IMR-90 (cell line): ENCODE results near the gene RCC1. TPM values are rescaled to one million over a fixed set of nuclear protein-coding genes. Genes with fewer than 3 reads are reported as not detected.

Source experiments
- ATAC-seq: fragments of 200-7000 bp; cut with Tn5 transposase; 2 replicates; pipeline ENCODE4 v1.9.1; 2020; ENCODE audit warnings: low read depth, mild to moderate bottlenecking, moderate library complexity
- BruUV-seq: library from RNA; stranded (reverse); fragments of 400-500 nt; replicated peaks from 2 replicates; lab custom pipeline; 2021; lab: Mats Ljungman, UMichigan
- CTCF ChIA-PET: fragments of 300-600 bp; formaldehyde crosslinking; extraction: SDS; loops from one replicate; lab custom pipeline; 2021; ENCODE audit warnings: antibody characterized with exemption; lab: Yijun Ruan, JAX
- POLR2A ChIA-PET: fragments of 300-600 bp; sonication (Branson Sonifier 250); formaldehyde crosslinking; loops from one replicate; lab custom pipeline; 2022; ENCODE audit warnings: antibody characterized with exemption; ENCODE audit not compliant: unreplicated experiment; lab: Charles Lee
- DNase-seq: peaks from one replicate; pipeline ENCODE4 v3.0.0; 2013
- H2AFZ ChIP-seq: replicated peaks from 2 replicates; pipeline ENCODE3; 2013; ENCODE audit warnings: low read length, mild to moderate bottlenecking; ENCODE audit not compliant: poor library complexity
- H2AK5ac ChIP-seq: 2 replicates; pipeline ENCODE4 v1.6.1; 2013; ENCODE audit warnings: low read depth, low read length, inconsistent platforms
- H2AK9ac ChIP-seq: replicated peaks from 2 replicates; pipeline ENCODE3; 2013; ENCODE audit warnings: mild to moderate bottlenecking, low read depth, low read length, moderate library complexity; ENCODE audit not compliant: poor library complexity
- H2BK120ac ChIP-seq: 2 replicates; pipeline ENCODE4 v1.6.1; 2013; ENCODE audit warnings: low read depth, low read length, inconsistent platforms
- H2BK15ac ChIP-seq: 3 replicates; pipeline ENCODE4 v1.6.1; 2013; ENCODE audit warnings: low read depth, low read length, inconsistent platforms
- H2BK20ac ChIP-seq: 2 replicates; pipeline ENCODE4 v1.6.1; 2013; ENCODE audit warnings: low read depth, mild to moderate bottlenecking, inconsistent platforms, low read length, moderate library complexity
- H2BK5ac ChIP-seq: 2 replicates; pipeline ENCODE4 v1.6.1; 2013; ENCODE audit warnings: mild to moderate bottlenecking, low read depth, low read length, inconsistent platforms; ENCODE audit not compliant: poor library complexity, severe bottlenecking
- H3K14ac ChIP-seq: replicated peaks from 2 replicates; pipeline ENCODE4 v1.6.1; 2013; ENCODE audit warnings: low read depth, low read length, inconsistent platforms
- H3K18ac ChIP-seq: 2 replicates; pipeline ENCODE4 v1.6.1; 2013; ENCODE audit warnings: low read depth, low read length, control low read depth
- H3K23ac ChIP-seq: 2 replicates; pipeline ENCODE4 v1.6.1; 2013; ENCODE audit warnings: low read depth, low read length, inconsistent platforms
- H3K27ac ChIP-seq: 2 replicates; pipeline ENCODE4 v1.5.1; 2013; ENCODE audit warnings: mild to moderate bottlenecking, control low read depth, low read length; ENCODE audit not compliant: insufficient read depth
- H3K27me3 ChIP-seq: 2 replicates; pipeline ENCODE4 v1.6.1; 2013; ENCODE audit warnings: low read length; ENCODE audit not compliant: control insufficient read depth, insufficient read depth
- H3K36me3 ChIP-seq: 2 replicates; pipeline ENCODE4 v1.6.1; 2013; ENCODE audit warnings: low read length, mixed read lengths; ENCODE audit not compliant: control insufficient read depth, insufficient read depth
- H3K4ac ChIP-seq: 2 replicates; pipeline ENCODE4 v1.6.1; 2013; ENCODE audit warnings: low read depth, low read length, inconsistent platforms
- H3K4me1 ChIP-seq: 2 replicates; pipeline ENCODE4 v1.6.1; 2013; ENCODE audit warnings: low read length, mixed read lengths; ENCODE audit not compliant: control insufficient read depth, insufficient read depth
- H3K4me2 ChIP-seq: 2 replicates; pipeline ENCODE4 v1.6.1; 2013; ENCODE audit warnings: low read depth, mild to moderate bottlenecking, control low read depth, low read length, moderate library complexity
- H3K4me3 ChIP-seq: 2 replicates; pipeline ENCODE4 v1.5.1; 2013; ENCODE audit warnings: low read depth, mild to moderate bottlenecking, control low read depth, low read length, moderate library complexity; ENCODE audit not compliant: insufficient read depth
- H3K56ac ChIP-seq: 2 replicates; pipeline ENCODE4 v1.6.1; 2013; ENCODE audit warnings: low read length, inconsistent platforms; ENCODE audit not compliant: insufficient read depth; ENCODE audit errors: extremely low read depth
- H3K79me1 ChIP-seq, 2 experiments: 2 replicates each; pipeline ENCODE4 v1.6.1; 2013; ENCODE audit warnings: low read length in 2 of 2, inconsistent platforms in 1 of 2, low read depth in 1 of 2
- H3K9ac ChIP-seq: 2 replicates; pipeline ENCODE4 v1.6.1; 2013; ENCODE audit warnings: low read depth, low read length, control low read depth
- H3K9me1 ChIP-seq: 2 replicates; pipeline ENCODE4 v1.6.1; 2013; ENCODE audit warnings: low read length, inconsistent platforms; ENCODE audit not compliant: insufficient read depth
- H3K9me3 ChIP-seq: 2 replicates; pipeline ENCODE4 v1.6.1; 2013; ENCODE audit warnings: low read length; ENCODE audit not compliant: control insufficient read depth, insufficient read depth
- H4K20me1 ChIP-seq: 2 replicates; pipeline ENCODE4 v1.6.1; 2013; ENCODE audit warnings: low read length, inconsistent platforms; ENCODE audit not compliant: insufficient read depth
- H4K5ac ChIP-seq: 2 replicates; pipeline ENCODE4 v1.6.1; 2013; ENCODE audit warnings: mild to moderate bottlenecking, low read depth, low read length, control low read depth
- H4K8ac ChIP-seq, 2 experiments: 2 replicates each; pipeline ENCODE4 v1.6.1; 2013; ENCODE audit warnings: low read depth in 2 of 2, low read length in 2 of 2, control low read depth in 1 of 2, inconsistent platforms in 1 of 2
- H4K91ac ChIP-seq: 2 replicates; pipeline ENCODE4 v1.6.1; 2013; ENCODE audit warnings: low read depth, low read length, inconsistent platforms; ENCODE audit not compliant: insufficient read depth
- CHD1 ChIP-seq: IDR thresholded peaks from 2 replicates; pipeline ENCODE4 v1.6.1; 2012; ENCODE audit warnings: low read depth, low read length, improper control_type of control experiment
- POLR2A ChIP-seq: IDR thresholded peaks from 2 replicates; pipeline ENCODE4 v1.6.1; 2012; ENCODE audit warnings: mild to moderate bottlenecking, low read depth, low read length
- WGBS, 2 experiments: methylation state at CpG; one replicate each; pipeline versions ENCODE4 v1.1.5 to v1.1.7; 2013; ENCODE audit warnings: missing lambda C conversion rate in 2 of 2; ENCODE audit not compliant: insufficient read length in 1 of 2; ENCODE audit errors: extremely low coverage in 2 of 2; 5-methylcytosine and 5-hydroxymethylcytosine counted together
- dilution Hi-C: fragments of 300-500 bp; cut with HindIII; formaldehyde crosslinking; loops from one replicate; pipeline ENCODE4 v1.14.3; 2018; ENCODE audit warnings: low sequenced_read_pairs; ENCODE audit not compliant: unreplicated experiment
- in situ Hi-C: fragments of 300-500 bp; cut with MboI; formaldehyde crosslinking; loops from 3 replicates; pipeline ENCODE4 v1.14.3; 2019; ENCODE audit warnings: low sequenced_read_pairs, inconsistent platforms, mixed read lengths
- intact Hi-C: fragments of 100-400 bp; cut with micrococcal nuclease; formaldehyde crosslinking; loops from 2 replicates; pipeline ENCODE4 v1.10.0; 2022
- polyA plus RNA-seq, 3 experiments: library from polyadenylated mRNA; depleted of rRNA; stranded (reverse); fragments of >200 nt; gene quantifications; 2 replicates each; pipeline ENCODE4 v1.2.3, GENCODE V29; 2012; ENCODE audit warnings: low replicate concordance in 1 of 3
- total RNA-seq: library from RNA; depleted of rRNA; stranded (reverse); fragments of >200 nt; gene quantifications from 2 replicates; pipeline ENCODE4 v1.2.3, GENCODE V29; 2012

The RCC1 gene
- total and polyA plus RNA-seq, 2 of the 4 experiments (the other 2 are of a cell fraction): 33.2 to 43.9 TPM

DNA sequence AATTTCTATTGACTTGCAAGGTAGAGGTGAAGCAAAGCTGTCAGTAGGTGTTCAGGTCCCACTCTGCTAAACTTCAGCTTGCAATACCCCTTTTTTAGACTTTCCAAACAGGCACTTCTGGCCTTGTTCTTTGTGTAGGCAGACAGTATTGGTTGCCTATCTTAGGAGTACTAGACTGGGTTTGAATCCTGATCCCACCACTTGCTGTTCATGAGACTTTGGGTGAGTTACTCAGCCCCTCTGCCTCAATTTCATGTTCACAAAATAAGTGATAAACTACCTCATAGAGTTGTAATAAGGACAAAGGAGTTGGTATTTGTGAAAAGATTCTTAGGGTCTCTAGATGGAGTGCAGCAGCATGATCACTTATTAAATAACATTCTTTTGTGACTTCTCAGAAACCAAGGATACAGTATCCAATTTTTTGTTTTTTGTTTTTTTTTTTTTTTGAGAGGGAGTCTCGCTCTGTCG is 5.2 kb downstream of the RCC1 start:
- H3K9me1 ChIP-seq: peaks cover 14% of the 10 kb centered on the region
- WGBS, 2 experiments: no CpG with 5 or more reads among the region's 2 CpGs
- ChIA-PET POLR2A (interaction anchor here (0.6 kb wide), 1 partner anchor 444 kb away, joined by 5 read pairs; no protein-coding TSS in a partner anchor), CTCF (no interaction called here)
- H3K23ac ChIP-seq: 0 out of 2 replicates have a peak overlapping the region, but pooled peaks have one; percentile 50
- BruUV-seq: no TSS peak
- H3K36me3 ChIP-seq: peaks cover 50% of the 10 kb centered on the region
- H4K8ac ChIP-seq: peak overlapping the region in 1 of 2 experiments; percentile 62; a peak in 2 of 4 replicates
- intact Hi-C loops (no loop called here), dilution Hi-C loops (no loop called here), in situ Hi-C loops (no loop called here)
- H3K56ac ChIP-seq: no peak overlapping the region
- H2AK9ac ChIP-seq: no peak overlapping the region
- no peaks in the 10 kb centered on the region for H3K9me3 ChIP-seq
- peaks cover 13% of the 10 kb centered on the region for H3K4me1 ChIP-seq
- ATAC-seq (no peak), DNase-seq (peak; percentile 45)
- no peak overlapping the region for H2BK15ac ChIP-seq
- H3K4ac ChIP-seq: no peak overlapping the region
- H3K4me2 ChIP-seq: peak overlapping the region; percentile 7; the same call in 1 of the 2 replicates
- no peak overlapping the region for H3K4me3 ChIP-seq
- H4K91ac ChIP-seq: no peak overlapping the region
- no peak overlapping the region for H4K5ac ChIP-seq
- H4K20me1 ChIP-seq: peaks cover 95% of the 10 kb centered on the region
- H3K79me1 ChIP-seq: peaks cover 17 to 34% of the 10 kb centered on the region in 2 experiments
- no peak overlapping the region for H2BK20ac ChIP-seq
- no peak overlapping the region for H2BK120ac ChIP-seq
- H3K14ac ChIP-seq: peak overlapping the region; percentile 76
- H2AK5ac ChIP-seq: no peak overlapping the region
- H3K27me3 ChIP-seq: no peaks in the 10 kb centered on the region
- no peak for TF ChIP-seq CHD1
- peak; percentile 10; the same call in 1 of the 2 replicates for TF ChIP-seq POLR2A
- H2BK5ac ChIP-seq: peak overlapping the region; percentile 79
- no peak overlapping the region for H3K18ac ChIP-seq
- H3K27ac ChIP-seq: no peak overlapping the region
- no peak overlapping the region for H2AFZ ChIP-seq
- H3K9ac ChIP-seq: no peak overlapping the region; the same call in 1 of the 2 replicates
